Activated CD4-positive, alpha-beta T cell treated with anti-CD3 and anti-CD28 coated beads for 36 hours (primary cell): ENCODE results near the gene CYB5R3. TPM values are rescaled to one million over a fixed set of nuclear protein-coding genes. Genes with fewer than 3 reads are reported as not detected.
"Not testable (repeated sequence)": the region's sequence is repeated elsewhere in the genome, so short reads cannot be mapped to it uniquely, and the experiment has no call there.

Experiments
- ATAC-seq: fragments of 200-7000 bp; cut with Tn5 transposase; one replicate; pipeline ENCODE4 v1.10.0; 2021; ENCODE audit warnings: mild to moderate bottlenecking, moderate library complexity
- CTCF ChIA-PET: fragments of 350-600 bp; sonication (Branson Sonifier 250); formaldehyde crosslinking; loops from one replicate; lab custom pipeline; 2021; ENCODE audit warnings: antibody characterized with exemption; lab: Charles Lee
- POLR2A ChIA-PET: fragments of 350-600 bp; sonication (Branson Sonifier 250); formaldehyde crosslinking; loops from one replicate; lab custom pipeline; 2021; ENCODE audit warnings: antibody characterized with exemption, inconsistent platforms; lab: Charles Lee
- DNase-seq: peaks from one replicate; pipeline ENCODE4 v3.0.0-alpha.2; 2020
- H3K27ac Mint-ChIP-seq: one replicate; pipeline ENCODE4 v1.8.0; 2021; ENCODE audit warnings: mixed read lengths
- H3K27me3 Mint-ChIP-seq: one replicate; pipeline ENCODE4 v1.8.0; 2021; ENCODE audit warnings: mixed read lengths
- H3K36me3 Mint-ChIP-seq: one replicate; pipeline ENCODE4 v1.8.0; 2021; ENCODE audit warnings: low read depth, mixed read lengths
- H3K4me1 Mint-ChIP-seq: one replicate; pipeline ENCODE4 v1.8.0; 2021; ENCODE audit warnings: mixed read lengths
- H3K4me3 Mint-ChIP-seq: one replicate; pipeline ENCODE4 v1.8.0; 2021; ENCODE audit warnings: mild to moderate bottlenecking, moderate library complexity, mixed read lengths
- H3K9me3 Mint-ChIP-seq: one replicate; pipeline ENCODE4 v1.8.0; 2021; ENCODE audit warnings: low read depth, mixed read lengths
- intact Hi-C, 2 experiments: fragments of 100-400 bp; cut with DNase I in 1 of 2; cut with micrococcal nuclease in 1 of 2; formaldehyde crosslinking; loops; one replicate each; pipeline versions ENCODE4 v1.14.2 to v1.15.1; 2022 to 2024; cut with DNase I, micrococcal nuclease
- total RNA-seq, 2 experiments: library from RNA; stranded (reverse); gene quantifications; one replicate each; pipeline ENCODE4 v1.2.3, GENCODE V29; 2021

CYB5R3 gene
- total RNA-seq, 2 experiments from 2014 or later = 79.5 to 101 TPM

- Mint-ChIP-seq H3K27ac (no peak overlapping the region), H3K4me1 (peaks cover 12% of the 10 kb centered on the region), H3K4me3 (no peak overlapping the region), H3K27me3 (no peaks in the 10 kb centered on the region), H3K9me3 (no peaks in the 10 kb centered on the region), H3K36me3 (peaks cover 2% of the 10 kb centered on the region)
- intact Hi-C loops = no loop called here
- no peak for ATAC-seq
- DNase-seq = no peak
- POLR2A ChIA-PET = no interaction called here
- CTCF ChIA-PET = interaction anchor here (0.6 to 0.7 kb wide), 2 partner anchors 23 to 72 kb away, joined by 3 to 5 read pairs; no protein-coding TSS in a partner anchor
These were observed 29.1 kb downstream of the CYB5R3 start for GRCh38 chr22:42620084-42620483.

- no peak for ATAC-seq
- H3K4me1 Mint-ChIP-seq = peaks cover 12% of the 10 kb centered on the region
- no peak for DNase-seq
- H3K27ac Mint-ChIP-seq = no peak overlapping the region
- H3K4me3 Mint-ChIP-seq = no peak overlapping the region
- H3K27me3 Mint-ChIP-seq = no peaks in the 10 kb centered on the region
- ChIA-PET CTCF (interaction anchor here (0.7 kb wide), 1 partner anchor 23 kb away, joined by 3 read pairs; no protein-coding TSS in a partner anchor), POLR2A (no interaction called here)
- H3K9me3 Mint-ChIP-seq = no peaks in the 10 kb centered on the region
- intact Hi-C loops = loop anchor here in 1 of 2 experiments (10.0 kb wide), 2 partner anchors 1175 to 1335 kb away; partner anchors contain the start of genes RANGAP1 and TOB2
- H3K36me3 Mint-ChIP-seq = peaks cover 2% of the 10 kb centered on the region
These were observed 29.7 kb downstream of the CYB5R3 start for GRCh38 chr22:42619261-42620063.

DNA sequence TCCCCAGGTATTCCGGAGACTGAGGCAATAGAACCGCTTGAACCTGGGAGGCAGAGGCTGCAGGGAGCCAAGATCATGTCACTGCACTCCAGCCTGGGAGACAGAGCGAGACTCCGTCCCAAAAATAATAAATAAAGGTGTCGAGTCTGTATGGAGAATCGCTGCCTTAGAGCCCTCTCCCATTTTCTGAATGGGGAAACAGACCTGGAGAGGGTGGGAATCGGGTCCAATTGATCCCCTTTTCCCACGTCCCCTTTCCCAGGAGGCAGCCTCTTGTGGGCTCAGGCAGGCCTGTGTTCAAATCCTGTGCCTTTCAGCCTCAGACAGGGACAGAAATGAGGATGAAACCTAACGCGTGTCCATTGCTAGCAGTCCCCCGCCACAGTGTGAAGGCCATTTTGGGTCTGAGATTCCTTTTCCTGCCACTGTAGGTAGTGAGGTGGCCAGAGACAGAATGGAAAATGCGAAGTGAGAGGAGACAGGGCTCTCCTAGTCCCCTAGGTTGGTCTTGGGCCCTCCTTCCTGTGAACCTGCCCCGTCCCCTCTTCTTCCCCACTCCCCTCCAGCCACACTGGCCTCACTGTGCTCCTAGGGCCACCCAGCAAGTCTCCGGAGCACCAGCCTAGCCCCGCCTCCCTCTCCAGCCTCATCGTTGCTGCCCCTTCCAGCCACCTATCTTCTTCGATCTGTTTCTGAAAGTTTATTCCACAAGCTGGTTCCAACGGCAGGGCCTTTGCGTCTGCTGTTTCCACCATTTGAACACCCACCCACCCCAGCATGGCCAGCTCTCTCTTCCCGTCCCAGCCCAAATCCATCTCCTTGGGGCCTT lies 31.8 kb downstream of the CYB5R3 start:
- Mint-ChIP-seq H3K4me3 (no peak overlapping the region), H3K4me1 (peaks cover 28% of the 10 kb centered on the region), H3K27me3 (no peaks in the 10 kb centered on the region), H3K36me3 (peaks cover 16% of the 10 kb centered on the region), H3K9me3 (no peaks in the 10 kb centered on the region), H3K27ac (peak overlapping the region; percentile 1)
- CTCF ChIA-PET = no interaction called here
- ATAC-seq = no peak
- POLR2A ChIA-PET = interaction anchor here (2.9 kb wide), 1 partner anchor 7 kb away, joined by 13 read pairs; no protein-coding TSS in a partner anchor
- intact Hi-C loops = loop anchor here in 1 of 2 experiments (10.0 kb wide), 2 partner anchors 1173 to 1333 kb away; partner anchors contain the start of genes RANGAP1 and TOB2
- no peak for DNase-seq

GRCh38 chr22:42615860-42616175 lies 33.4 kb downstream of the CYB5R3 start:
- H3K27ac Mint-ChIP-seq = peak overlapping the region; percentile 99
- not testable (repeated sequence) for DNase-seq, H3K27me3 Mint-ChIP-seq, H3K9me3 Mint-ChIP-seq, ATAC-seq
- H3K36me3 Mint-ChIP-seq = peaks cover 28% of the 10 kb centered on the region
- peak overlapping the region; percentile 97 for H3K4me3 Mint-ChIP-seq
- ChIA-PET CTCF (interaction anchor here (0.8 kb wide), 1 partner anchor 82 kb away, joined by 3 read pairs; no protein-coding TSS in a partner anchor), POLR2A (interaction anchor here (0.6 to 2.9 kb wide), 33 partner anchors 8 to 1171 kb away, joined by 3 to 53 read pairs (median 4); partner anchors contain the start of genes ARFGAP3, CCDC134, CENPM and CYB5R3)
- H3K4me1 Mint-ChIP-seq = peaks cover 42% of the 10 kb centered on the region
- intact Hi-C loops = loop anchor here (1.0 to 10.0 kb wide), 12 partner anchors 33 to 1331 kb away; partner anchors contain the start of genes CYB5R3 (in 2 of the 2), NAGA (in 1 of the 2), PACSIN2 (in 1 of the 2) and RANGAP1 (in 1 of the 2)

DNA sequence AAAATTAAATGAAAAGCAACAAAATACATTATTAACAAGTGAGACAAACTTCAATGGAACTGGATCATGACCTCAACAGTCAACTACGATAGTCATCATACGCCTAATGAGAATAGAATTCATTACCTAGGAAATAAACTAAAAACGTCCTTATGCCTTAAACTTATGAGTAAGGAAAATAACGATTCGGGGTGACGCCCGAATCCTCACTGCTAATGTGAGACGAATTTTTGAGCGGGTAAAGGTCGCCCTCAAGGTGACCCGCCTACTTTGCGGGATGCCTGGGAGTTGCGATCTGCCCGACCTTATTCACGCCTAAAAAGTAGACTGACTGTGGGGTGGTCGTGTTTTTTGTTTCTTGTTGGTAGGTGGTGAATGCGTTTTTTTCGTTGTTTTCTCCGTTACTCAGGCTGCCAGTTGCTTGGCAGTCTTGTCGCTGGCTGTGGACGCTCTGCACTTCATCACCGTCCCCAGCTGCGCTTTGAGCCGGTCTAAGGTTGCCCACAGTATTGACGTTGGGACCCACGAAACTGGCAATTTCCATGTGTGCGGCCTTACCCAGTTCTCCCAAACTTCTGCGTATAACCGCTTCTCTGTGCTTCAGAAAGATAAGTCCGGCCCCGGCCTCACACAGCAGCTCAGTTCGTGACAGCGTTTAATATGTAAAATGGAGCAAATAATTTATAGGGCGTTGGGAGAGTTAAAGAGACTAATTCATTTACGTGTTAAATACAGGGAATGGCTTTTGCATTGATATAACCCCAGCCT lies 33.9 kb downstream of the CYB5R3 start:
- H3K27ac Mint-ChIP-seq = peak overlapping the region; percentile 99
- intact Hi-C loops = loop anchor here (1.0 to 10.0 kb wide), 12 partner anchors 34 to 1330 kb away; partner anchors contain the start of genes CYB5R3 (in 2 of the 2), NAGA (in 1 of the 2), PACSIN2 (in 1 of the 2) and RANGAP1 (in 1 of the 2)
- peaks cover 48% of the 10 kb centered on the region for H3K4me1 Mint-ChIP-seq
- ChIA-PET CTCF (interaction anchor here (0.8 kb wide), 1 partner anchor 81 kb away, joined by 3 read pairs; no protein-coding TSS in a partner anchor), POLR2A (interaction anchor here (0.5 to 2.9 kb wide), 43 partner anchors 9 to 1170 kb away, joined by 3 to 53 read pairs (median 4); partner anchors contain the start of genes ARFGAP3, CCDC134, CENPM and CYB5R3)
- peak; percentile 94 for DNase-seq
- peak overlapping the region; percentile 97 for H3K4me3 Mint-ChIP-seq
- H3K27me3 Mint-ChIP-seq = no peaks in the 10 kb centered on the region
- no peaks in the 10 kb centered on the region for H3K9me3 Mint-ChIP-seq
- peak; percentile 82 for ATAC-seq
- H3K36me3 Mint-ChIP-seq = peaks cover 29% of the 10 kb centered on the region

GRCh38 chr22:42614312-42615091 lies 34.7 kb downstream of the CYB5R3 start, which contains the start of gene POLDIP3:
Gene POLDIP3 (minus strand): TSS chr22:42614883. CDS start chr22:42614857, 26 bp downstream.
- H3K27me3 Mint-ChIP-seq = no peaks in the 10 kb centered on the region
- ATAC-seq (peak; percentile 75), DNase-seq (peak; percentile 100)
- no peaks in the 10 kb centered on the region for H3K9me3 Mint-ChIP-seq
- CTCF ChIA-PET = interaction anchor here (0.6 to 1.1 kb wide), 2 partner anchors 30 to 39 kb away, joined by 3 read pairs; no protein-coding TSS in a partner anchor
- POLR2A ChIA-PET = interaction anchor here (0.5 to 2.9 kb wide), 25 partner anchors 10 to 1168 kb away, joined by 3 to 53 read pairs (median 4); partner anchors contain the start of genes CCDC134, CENPM, CYB5R3 and NDUFA6
- peak within 1 kb of the TSS; percentile 99 for H3K27ac Mint-ChIP-seq
- intact Hi-C loops = loop anchor here (1.0 to 10.0 kb wide), 18 partner anchors 28 to 1330 kb away; partner anchors contain the start of genes CYB5R3 (in 2 of the 2), ARFGAP3 (in 1 of the 2), NAGA (in 1 of the 2) and NDUFA6 (in 1 of the 2)
- H3K36me3 Mint-ChIP-seq = peaks cover 31% of the 10 kb centered on the region
- peaks cover 54% of the 10 kb centered on the region for H3K4me1 Mint-ChIP-seq
- peak within 1 kb of the TSS; percentile 97 for H3K4me3 Mint-ChIP-seq

GRCh38 chr22:42613872-42614301 lies 35.3 kb downstream of the CYB5R3 start:
- DNase-seq (no peak), ATAC-seq (no peak)
- POLR2A ChIA-PET = interaction anchor here (0.5 to 2.6 kb wide), 6 partner anchors 32 to 771 kb away, joined by 3 to 53 read pairs (median 4); partner anchors contain the start of genes CYB5R3 and NDUFA6
- Mint-ChIP-seq H3K9me3 (no peaks in the 10 kb centered on the region), H3K27ac (peak overlapping the region; percentile 99), H3K27me3 (no peaks in the 10 kb centered on the region), H3K4me3 (peak overlapping the region; percentile 97), H3K36me3 (peaks cover 31% of the 10 kb centered on the region), H3K4me1 (peaks cover 60% of the 10 kb centered on the region)
- CTCF ChIA-PET = interaction anchor here (0.6 to 1.1 kb wide), 2 partner anchors 29 to 40 kb away, joined by 3 read pairs; no protein-coding TSS in a partner anchor
- intact Hi-C loops = loop anchor here (1.0 to 10.0 kb wide), 13 partner anchors 28 to 1329 kb away; partner anchors contain the start of genes ARFGAP3 (in 1 of the 2), CYB5R3 (in 1 of the 2), NAGA (in 1 of the 2) and NDUFA6 (in 1 of the 2)

GRCh38 chr22:42612336-42612735 lies 36.9 kb downstream of the CYB5R3 start:
- ChIA-PET POLR2A (no interaction called here), CTCF (no interaction called here)
- intact Hi-C loops = loop anchor here in 1 of 2 experiments (10.0 kb wide), 2 partner anchors 1168 to 1328 kb away; partner anchors contain the start of genes RANGAP1 and TOB2
- DNase-seq (no peak), ATAC-seq (no peak)
- H3K36me3 Mint-ChIP-seq = peaks cover 36% of the 10 kb centered on the region
- H3K4me3 Mint-ChIP-seq = peak overlapping the region; percentile 97
- H3K27me3 Mint-ChIP-seq = no peaks in the 10 kb centered on the region
- no peaks in the 10 kb centered on the region for H3K9me3 Mint-ChIP-seq
- H3K27ac Mint-ChIP-seq = peak overlapping the region; percentile 99
- H3K4me1 Mint-ChIP-seq = peaks cover 63% of the 10 kb centered on the region

DNA sequence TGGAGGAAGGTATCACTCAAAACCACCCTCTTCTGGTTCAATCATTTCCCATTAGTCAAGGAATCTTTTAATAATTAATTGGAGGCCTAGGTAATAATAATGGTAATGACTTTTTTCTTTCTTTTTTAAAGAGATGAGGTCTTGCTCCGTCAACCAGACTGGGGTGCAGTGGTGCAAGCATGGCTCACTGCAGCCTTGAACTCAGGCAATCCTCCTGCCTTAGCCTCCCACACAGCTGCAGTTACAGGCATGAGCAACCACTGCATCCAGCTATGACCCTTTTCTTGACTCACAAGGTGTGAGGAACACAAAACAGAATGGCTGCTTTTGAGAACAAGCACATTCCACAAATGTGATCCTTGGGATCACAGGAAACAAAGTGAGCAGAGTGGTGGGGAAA lies 38.1 kb downstream of the CYB5R3 start:
- intact Hi-C loops = loop anchor here in 1 of 2 experiments (10.0 kb wide), 2 partner anchors 1166 to 1326 kb away; partner anchors contain the start of genes RANGAP1 and TOB2
- Mint-ChIP-seq H3K9me3 (no peaks in the 10 kb centered on the region), H3K4me3 (no peak overlapping the region), H3K36me3 (peaks cover 38% of the 10 kb centered on the region), H3K4me1 (peaks cover 69% of the 10 kb centered on the region), H3K27me3 (no peaks in the 10 kb centered on the region), H3K27ac (peak overlapping the region; percentile 78)
- DNase-seq (peak; percentile 47), ATAC-seq (no peak)
- CTCF ChIA-PET = interaction anchor here (1.3 to 1.8 kb wide), 2 partner anchors 14 to 15 kb away, joined by 5 to 6 read pairs; no protein-coding TSS in a partner anchor
- POLR2A ChIA-PET = interaction anchor here (0.6 kb wide), 1 partner anchor 210 kb away, joined by 3 read pairs; no protein-coding TSS in a partner anchor
